H9 (cell line): ENCODE results near the gene ATP2B2. TPM values are rescaled to one million over a fixed set of nuclear protein-coding genes. Genes with fewer than 3 reads are reported as not detected.
A peak's percentile ranks its signal among the peaks of the same experiment; 100 is the strongest.

ENCODE experiments used
- DNase-seq: peaks from one replicate; pipeline ENCODE4 v3.0.0-alpha.2; 2017
- H2AFZ ChIP-seq: one replicate; pipeline ENCODE4 v1.6.1; 2013; ENCODE audit warnings: mild to moderate bottlenecking, low read length, control low read depth, moderate library complexity
- H2AK5ac ChIP-seq: 2 replicates; pipeline ENCODE4 v1.6.1; 2013; ENCODE audit warnings: low read length, control low read depth, mixed read lengths; ENCODE audit not compliant: insufficient read length
- H2BK120ac ChIP-seq: one replicate; pipeline ENCODE4 v1.6.1; 2013; ENCODE audit warnings: low read depth, mild to moderate bottlenecking, low read length, control low read depth, inconsistent platforms; ENCODE audit not compliant: poor library complexity, severe bottlenecking
- H2BK12ac ChIP-seq: 2 replicates; pipeline ENCODE4 v1.6.1; 2013; ENCODE audit warnings: low read length, control low read depth, mixed read lengths, low read depth; ENCODE audit not compliant: insufficient read length
- H2BK15ac ChIP-seq: 2 replicates; pipeline ENCODE4 v1.6.1; 2013; ENCODE audit warnings: low read depth, low read length, control low read depth
- H2BK20ac ChIP-seq: one replicate; pipeline ENCODE4 v1.6.1; 2013; ENCODE audit warnings: low read depth, mild to moderate bottlenecking, low read length, control low read depth, inconsistent platforms; ENCODE audit not compliant: poor library complexity, severe bottlenecking
- H2BK5ac ChIP-seq: 2 replicates; pipeline ENCODE4 v1.6.1; 2013; ENCODE audit warnings: low read length, control low read depth, mixed read lengths; ENCODE audit not compliant: insufficient read length
- H3K14ac ChIP-seq: 2 replicates; pipeline ENCODE4 v1.6.1; 2013; ENCODE audit warnings: low read length, control low read depth; ENCODE audit not compliant: insufficient read depth
- H3K18ac ChIP-seq: 2 replicates; pipeline ENCODE4 v1.6.1; 2013; ENCODE audit warnings: low read depth, mild to moderate bottlenecking, mixed read lengths, low read length, control low read depth; ENCODE audit not compliant: insufficient read length
- H3K23ac ChIP-seq: 2 replicates; pipeline ENCODE4 v1.6.1; 2013; ENCODE audit warnings: low read length, control low read depth, mixed read lengths, low read depth; ENCODE audit not compliant: insufficient read length
- H3K23me2 ChIP-seq: 2 replicates; pipeline ENCODE4 v1.6.1; 2013; ENCODE audit warnings: low read depth, mild to moderate bottlenecking, mixed read lengths, low read length, control low read depth; ENCODE audit not compliant: insufficient read length, poor library complexity, severe bottlenecking
- H3K27ac ChIP-seq: 2 replicates; pipeline ENCODE4 v1.5.1; 2013; ENCODE audit warnings: low read length, control low read depth, mixed read lengths, low read depth; ENCODE audit not compliant: insufficient read length
- H3K27me3 ChIP-seq: 2 replicates; pipeline ENCODE4 v1.6.1; 2013; ENCODE audit warnings: low read length, control low read depth, inconsistent platforms; ENCODE audit not compliant: insufficient read depth
- H3K4ac ChIP-seq: 2 replicates; pipeline ENCODE4 v1.6.1; 2013; ENCODE audit warnings: low read depth, mild to moderate bottlenecking, control low read depth, inconsistent platforms, low read length, moderate library complexity
- H3K4me1 ChIP-seq: 2 replicates; pipeline ENCODE4 v1.6.1; 2013; ENCODE audit warnings: low read length, control low read depth, inconsistent platforms; ENCODE audit not compliant: insufficient read depth
- H3K4me2 ChIP-seq: 2 replicates; pipeline ENCODE4 v1.6.1; 2013; ENCODE audit warnings: low read length, control low read depth, mixed read lengths; ENCODE audit not compliant: insufficient read length, insufficient read depth
- H3K56ac ChIP-seq: 2 replicates; pipeline ENCODE4 v1.6.1; 2013; ENCODE audit warnings: low read depth, mild to moderate bottlenecking, mixed read lengths, low read length, control low read depth; ENCODE audit not compliant: insufficient read length
- H3K79me1 ChIP-seq: 2 replicates; pipeline ENCODE4 v1.6.1; 2013; ENCODE audit warnings: low read depth, mild to moderate bottlenecking, moderate library complexity, low read length, control low read depth, inconsistent platforms; ENCODE audit not compliant: insufficient read depth, poor library complexity, severe bottlenecking
- H3K79me2 ChIP-seq: 2 replicates; pipeline ENCODE4 v1.6.1; 2013; ENCODE audit warnings: low read length, control low read depth, inconsistent platforms; ENCODE audit not compliant: insufficient read depth
- H3K9ac ChIP-seq: 2 replicates; pipeline ENCODE4 v1.6.1; 2013; ENCODE audit warnings: low read length, control low read depth, mixed read lengths; ENCODE audit not compliant: insufficient read length; ENCODE audit errors: extremely low read depth
- H3K9me3 ChIP-seq: one replicate; pipeline ENCODE4 v1.6.1; 2013; ENCODE audit warnings: low read depth, low read length, inconsistent platforms; ENCODE audit not compliant: control insufficient read depth
- H3T11ph ChIP-seq: one replicate; pipeline ENCODE4 v1.6.1; 2013; ENCODE audit warnings: mild to moderate bottlenecking, low read length, control low read depth, inconsistent platforms
- H4K20me1 ChIP-seq: one replicate; pipeline ENCODE4 v1.6.1; 2013; ENCODE audit not compliant: control insufficient read depth, insufficient read length, insufficient read depth
- H4K5ac ChIP-seq: 2 replicates; pipeline ENCODE4 v1.6.1; 2013; ENCODE audit warnings: low read depth, mild to moderate bottlenecking, mixed read lengths, low read length, control low read depth; ENCODE audit not compliant: insufficient read length
- H4K8ac ChIP-seq: replicated peaks from 2 replicates; pipeline ENCODE4 v1.6.1; 2013; ENCODE audit warnings: low read length, control low read depth, mixed read lengths, low read depth; ENCODE audit not compliant: insufficient read length
- H4K91ac ChIP-seq: 2 replicates; pipeline ENCODE4 v1.6.1; 2013; ENCODE audit warnings: low read depth, mild to moderate bottlenecking, moderate library complexity, mixed read lengths, low read length, control low read depth; ENCODE audit not compliant: insufficient read length
- H3K27ac Mint-ChIP-seq, 3 experiments: 2 replicates in 2 of 3; 3 replicates in 1 of 3; pipeline ENCODE4 v1.8.0; 2020 to 2021; ENCODE audit warnings: mixed read lengths in 3 of 3, mild to moderate bottlenecking in 1 of 3, moderate library complexity in 1 of 3
- H3K27me3 Mint-ChIP-seq: 2 replicates; pipeline ENCODE4 v1.8.0; 2021; ENCODE audit warnings: low read depth, mild to moderate bottlenecking, moderate library complexity, mixed read lengths
- H3K36me3 Mint-ChIP-seq, 3 experiments: 2 replicates in 2 of 3; 3 replicates in 1 of 3; pipeline ENCODE4 v1.8.0; 2020 to 2021; ENCODE audit warnings: low read depth in 3 of 3, mixed read lengths in 3 of 3; ENCODE audit not compliant: insufficient read depth in 1 of 3
- H3K4me1 Mint-ChIP-seq, 2 experiments: 2 replicates each; pipeline ENCODE4 v1.8.0; 2020; ENCODE audit warnings: mixed read lengths in 2 of 2
- H3K4me3 Mint-ChIP-seq, 2 experiments: 2 replicates in 1 of 2; 3 replicates in 1 of 2; pipeline ENCODE4 v1.8.0; 2020 to 2021; ENCODE audit warnings: mild to moderate bottlenecking in 2 of 2, mixed read lengths in 2 of 2, moderate library complexity in 1 of 2
- H3K9me3 Mint-ChIP-seq, 2 experiments: 2 replicates in 1 of 2; 3 replicates in 1 of 2; pipeline ENCODE4 v1.8.0; 2020; ENCODE audit warnings: mild to moderate bottlenecking in 2 of 2, mixed read lengths in 2 of 2, moderate library complexity in 1 of 2
- CTCF ChIP-seq: fragments of 200-600 bp; sonication (generic); conservative IDR thresholded peaks from 3 replicates; pipeline ENCODE4 v1.8.0; 2021; ENCODE audit warnings: antibody characterized with exemption, mild to moderate bottlenecking
- WGBS: extraction: QIAGEN DNeasy Blood & Tissue Kit; methylation state at CpG from one replicate; pipeline ENCODE4 v1.1.7; 2013; ENCODE audit warnings: missing lambda C conversion rate, low lambda C conversion rate, mixed read lengths; ENCODE audit not compliant: insufficient read length; ENCODE audit errors: extremely low coverage; 5-methylcytosine and 5-hydroxymethylcytosine counted together
- total RNA-seq: library from RNA; stranded (reverse); gene quantifications from 2 replicates; pipeline ENCODE4 v1.2.1, GENCODE V29; 2021

Gene ATP2B2
- total RNA-seq, 1 experiment from 2014 or later: 0.33 TPM

- no peak overlapping the region for H2BK15ac ChIP-seq
- Mint-ChIP-seq H3K36me3 (no peaks in the 10 kb centered on the region), H3K27me3 (peaks cover 3% of the 10 kb centered on the region), H3K4me1 (peaks cover 28 to 31% of the 10 kb centered on the region in 2 experiments), H3K9me3 (no peaks in the 10 kb centered on the region), H3K27ac (0 out of 7 replicates have a peak overlapping the region, but pooled peaks of 1 of the 3 experiments have one; percentile 29), H3K4me3 (no peak overlapping the region)
- no peaks in the 10 kb centered on the region for H3K79me2 ChIP-seq
- peaks cover 15% of the 10 kb centered on the region for H3K4me1 ChIP-seq
- no peaks in the 10 kb centered on the region for H3K27me3 ChIP-seq
- no peak overlapping the region for H4K91ac ChIP-seq
- no peak overlapping the region for H3K27ac ChIP-seq
- H4K20me1 ChIP-seq: no peaks in the 10 kb centered on the region
- no CpG with 5 or more reads among the region's 9 CpGs for WGBS
- no peak overlapping the region for H2BK12ac ChIP-seq
- no peak overlapping the region for H2BK20ac ChIP-seq
- DNase-seq: no peak
- H3K23ac ChIP-seq: no peak overlapping the region
- H3K9ac ChIP-seq: no peak overlapping the region
- peaks cover 14% of the 10 kb centered on the region for H3K9me3 ChIP-seq
- H3K14ac ChIP-seq: no peak overlapping the region
- no peak overlapping the region for H4K8ac ChIP-seq
- no peak overlapping the region for H2AFZ ChIP-seq
- no peak overlapping the region for H2BK120ac ChIP-seq
- H2BK5ac ChIP-seq: no peak overlapping the region
- no peaks in the 10 kb centered on the region for H3K23me2 ChIP-seq
- no peak overlapping the region for H3K56ac ChIP-seq
- H3K4me2 ChIP-seq: no peak overlapping the region
- H4K5ac ChIP-seq: no peak overlapping the region
- H3T11ph ChIP-seq: no peak overlapping the region
- no peak overlapping the region for H3K4ac ChIP-seq
- no peaks in the 10 kb centered on the region for H3K79me1 ChIP-seq
- H2AK5ac ChIP-seq: no peak overlapping the region
- no peak for TF ChIP-seq CTCF
- no peak overlapping the region for H3K18ac ChIP-seq
Measured at GRCh38 chr3:10391391-10391790, 114.0 kb downstream of the ATP2B2 start.
